Liver (tissue), 3 donors: ENCODE data around the gene KLHDC9.

Experiments used
- RAD21 ChIP-seq, 2 donors: IDR thresholded peaks; 2 replicates each; pipeline ENCODE4 v1.6.1; 2016; ENCODE audit warnings: antibody characterized with exemption in 2 of 2, mild to moderate bottlenecking in 2 of 2
- REST ChIP-seq: IDR thresholded peaks from 2 replicates; pipeline ENCODE4 v1.6.1; 2016; ENCODE audit warnings: antibody characterized with exemption, mild to moderate bottlenecking
- TF ChIP-seq, protein P1 (sequence below): fragments of 150-350 bp; IDR thresholded peaks from 2 replicates; pipeline ENCODE4 v1.5.1; 2017; ENCODE audit warnings: improper control_type of control experiment, low read depth, low read length; ENCODE audit not compliant: missing input control
- donor health status: healthy.
- donor health status: healthy.

DNA sequence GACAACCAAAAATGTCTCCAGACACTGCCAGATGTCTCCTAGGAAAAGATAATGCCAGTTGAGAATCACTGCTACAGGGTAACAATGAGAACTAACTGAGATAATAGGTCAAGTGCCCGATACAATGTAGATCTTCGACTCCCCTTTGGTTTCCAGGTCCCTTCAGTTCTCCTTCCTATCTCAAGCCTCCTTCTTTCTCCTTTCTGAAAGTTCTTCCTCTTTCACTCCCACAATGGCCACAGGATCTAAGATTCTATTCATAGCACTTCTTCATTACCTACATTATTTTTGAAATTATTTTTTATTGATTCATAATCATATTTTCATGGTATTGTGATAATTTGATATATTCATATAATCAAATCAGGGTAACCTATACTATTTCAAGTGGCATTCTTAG is 13.4 kb downstream of the KLHDC9 start:
- TF ChIP-seq REST (no peak), RAD21 (IDR thresholded peaks at IDR 0.05) (no peak)
- TF ChIP-seq, protein P1, sequence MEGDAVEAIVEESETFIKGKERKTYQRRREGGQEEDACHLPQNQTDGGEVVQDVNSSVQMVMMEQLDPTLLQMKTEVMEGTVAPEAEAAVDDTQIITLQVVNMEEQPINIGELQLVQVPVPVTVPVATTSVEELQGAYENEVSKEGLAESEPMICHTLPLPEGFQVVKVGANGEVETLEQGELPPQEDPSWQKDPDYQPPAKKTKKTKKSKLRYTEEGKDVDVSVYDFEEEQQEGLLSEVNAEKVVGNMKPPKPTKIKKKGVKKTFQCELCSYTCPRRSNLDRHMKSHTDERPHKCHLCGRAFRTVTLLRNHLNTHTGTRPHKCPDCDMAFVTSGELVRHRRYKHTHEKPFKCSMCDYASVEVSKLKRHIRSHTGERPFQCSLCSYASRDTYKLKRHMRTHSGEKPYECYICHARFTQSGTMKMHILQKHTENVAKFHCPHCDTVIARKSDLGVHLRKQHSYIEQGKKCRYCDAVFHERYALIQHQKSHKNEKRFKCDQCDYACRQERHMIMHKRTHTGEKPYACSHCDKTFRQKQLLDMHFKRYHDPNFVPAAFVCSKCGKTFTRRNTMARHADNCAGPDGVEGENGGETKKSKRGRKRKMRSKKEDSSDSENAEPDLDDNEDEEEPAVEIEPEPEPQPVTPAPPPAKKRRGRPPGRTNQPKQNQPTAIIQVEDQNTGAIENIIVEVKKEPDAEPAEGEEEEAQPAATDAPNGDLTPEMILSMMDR, result no peak
